GM21717 (cell line): ENCODE measurements around the gene SEMA3E.
"Not testable (repeated sequence)": the region's sequence is repeated elsewhere in the genome, so short reads cannot be mapped to it uniquely, and the experiment has no call there.

Experiments used
- ATAC-seq: cut with Tn5 transposase; IDR thresholded peaks from one replicate; pipeline ENCODE4 v1.9.1; 2021; ENCODE audit warnings: mild to moderate bottlenecking, moderate library complexity; ENCODE audit not compliant: unreplicated experiment

SEMA3E gene

DNA sequence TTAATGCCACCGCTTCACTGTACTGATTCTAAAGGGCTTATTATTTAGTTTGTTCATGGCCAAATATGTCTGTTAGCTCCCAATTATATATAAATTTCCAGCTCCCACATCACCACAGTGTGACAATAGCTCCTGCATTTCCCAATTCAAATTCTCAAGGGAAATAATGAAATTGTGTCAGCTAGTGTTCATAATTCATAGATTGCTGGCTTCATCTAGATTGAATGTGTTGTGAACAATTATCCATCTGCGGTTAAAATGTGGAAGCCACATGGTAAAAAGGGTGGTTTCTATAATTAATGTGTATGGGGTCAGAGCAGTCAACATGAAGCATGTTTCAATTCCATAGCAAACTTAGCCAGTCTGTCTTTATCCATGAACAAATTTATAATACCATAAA, 154.3 kb downstream of the SEMA3E start:
- no peak for ATAC-seq

DNA sequence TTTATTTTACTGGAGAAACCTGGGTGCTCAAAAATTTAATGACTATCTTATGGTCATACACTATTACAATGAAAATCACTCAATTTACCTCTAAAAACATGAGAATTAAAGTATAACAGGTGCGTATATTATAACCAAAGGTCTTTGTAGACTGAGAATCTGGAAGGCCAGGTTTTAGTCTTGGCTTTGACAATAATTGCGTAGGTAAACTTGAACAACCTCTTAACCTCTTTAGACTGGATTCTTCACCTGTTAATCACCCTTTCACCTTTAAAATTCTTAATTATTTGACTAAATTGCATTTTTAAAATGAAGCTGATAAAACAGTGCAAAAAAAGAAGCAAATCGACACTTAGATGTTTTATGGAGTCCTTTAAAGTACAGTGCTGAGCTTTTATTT, 156.1 kb downstream of the SEMA3E start:
- no peak for ATAC-seq

- no peak for ATAC-seq
These were observed 161.1 kb downstream of the SEMA3E start for GRCh38 chr7:83487801-83488200.

DNA sequence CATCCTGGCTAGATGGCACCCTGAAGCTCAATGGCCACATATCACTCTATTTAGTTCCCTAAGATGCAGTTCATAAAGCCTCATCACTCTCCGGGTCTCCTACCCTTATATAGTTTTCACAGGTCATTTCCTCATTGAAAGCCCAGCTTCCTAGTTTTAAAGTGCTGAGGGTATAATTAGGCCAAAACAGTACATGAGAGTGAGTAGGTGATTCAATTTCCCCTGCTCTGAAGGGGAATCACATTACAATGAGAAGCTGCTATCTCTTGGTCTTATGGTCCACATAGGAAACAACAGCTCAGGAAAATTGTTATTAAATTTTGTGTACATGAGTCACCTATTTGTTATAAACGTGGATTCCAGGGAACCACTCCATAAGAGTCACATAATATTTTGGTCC, 162.0 kb downstream of the SEMA3E start:
- no peak for ATAC-seq

- no peak for ATAC-seq
These were observed 162.4 kb downstream of the SEMA3E start for GRCh38 chr7:83486536-83486935.

- no peak for ATAC-seq
These were observed 164.1 kb downstream of the SEMA3E start for GRCh38 chr7:83484826-83485225.

- no peak for ATAC-seq
These were observed 164.7 kb downstream of the SEMA3E start for GRCh38 chr7:83484266-83484665.

GRCh38 chr7:83478616-83479015, 170.3 kb downstream of the SEMA3E start:
- ATAC-seq, result peak; percentile 55

GRCh38 chr7:83476511-83477050, 172.4 kb downstream of the SEMA3E start:
- no peak for ATAC-seq

- ATAC-seq, result no peak
These were observed 173.5 kb downstream of the SEMA3E start for GRCh38 chr7:83475420-83475819.

GRCh38 chr7:83472376-83472775, 176.6 kb downstream of the SEMA3E start:
- ATAC-seq, result no peak

GRCh38 chr7:83469491-83469890, 179.4 kb downstream of the SEMA3E start:
- no peak for ATAC-seq

GRCh38 chr7:83469076-83469475, 179.9 kb downstream of the SEMA3E start:
- no peak for ATAC-seq

DNA sequence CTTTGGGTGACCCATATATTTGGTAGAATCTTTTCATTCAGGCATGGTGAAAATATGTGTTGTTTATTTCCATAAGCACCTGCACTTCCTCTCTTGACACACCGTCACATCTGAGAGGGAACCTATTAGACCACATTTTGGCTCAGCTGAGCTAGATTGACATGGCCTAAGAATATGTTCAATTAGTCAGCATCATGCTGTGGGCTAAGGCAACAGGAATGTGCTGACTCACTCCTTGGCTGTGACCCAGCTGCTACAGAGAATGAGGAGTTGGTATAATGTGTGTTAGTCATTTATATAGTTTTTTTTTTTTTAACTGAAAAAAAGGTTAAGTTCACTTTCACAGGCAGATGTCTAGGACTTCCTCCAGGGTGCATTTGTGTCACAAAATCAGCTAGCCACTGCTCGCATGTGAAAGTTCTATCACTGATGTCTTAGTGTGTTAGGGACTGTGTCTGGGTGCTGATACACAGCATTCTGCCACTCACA, 180.6 kb downstream of the SEMA3E start:
- peak; percentile 99 for ATAC-seq

- ATAC-seq, result no peak
These were observed 181.4 kb downstream of the SEMA3E start for GRCh38 chr7:83467493-83467892.

DNA sequence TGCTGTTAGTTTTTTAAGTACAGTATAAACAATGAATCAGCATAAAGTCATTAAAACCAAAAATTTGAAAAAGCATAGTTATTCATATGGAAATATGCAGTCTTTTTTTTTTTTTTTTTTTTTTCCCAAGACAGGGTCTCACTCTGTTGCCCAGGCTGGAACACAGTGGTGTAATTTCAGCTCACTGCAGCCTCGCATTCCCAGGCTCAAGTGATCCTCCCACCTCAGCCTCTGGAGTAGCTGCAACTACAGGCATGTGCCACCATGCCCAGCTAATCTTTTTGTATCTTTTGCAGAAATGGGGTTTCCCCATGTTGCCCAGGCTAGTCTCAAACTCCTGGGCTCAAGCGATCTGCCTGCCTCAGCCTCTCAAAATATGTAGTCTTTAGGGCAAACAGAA, 182.0 kb downstream of the SEMA3E start:
- no peak for ATAC-seq

- no peak for ATAC-seq
These were observed 182.6 kb downstream of the SEMA3E start for GRCh38 chr7:83466187-83466923.

DNA sequence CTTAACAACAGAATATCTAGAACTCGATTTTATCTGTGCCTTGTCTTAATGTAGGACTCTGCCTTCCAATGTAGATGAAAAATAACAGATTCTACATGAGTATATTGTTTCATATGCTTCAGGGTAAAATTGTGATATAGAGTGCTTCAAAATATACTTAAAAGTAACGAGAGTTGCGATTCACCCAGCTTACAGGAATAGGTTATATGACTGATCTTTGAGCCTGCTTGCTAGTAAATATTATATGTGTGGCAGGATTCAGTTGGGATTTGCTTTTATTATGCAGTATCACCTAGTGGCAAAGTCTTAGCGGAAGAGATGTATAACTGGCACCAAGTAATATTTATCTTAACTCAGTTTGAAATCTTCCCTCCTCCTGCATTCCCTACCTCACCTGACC, 183.3 kb downstream of the SEMA3E start:
- ATAC-seq, result no peak

- ATAC-seq, result not testable (repeated sequence)
These were observed 187.1 kb downstream of the SEMA3E start for GRCh38 chr7:83461820-83462219.

DNA sequence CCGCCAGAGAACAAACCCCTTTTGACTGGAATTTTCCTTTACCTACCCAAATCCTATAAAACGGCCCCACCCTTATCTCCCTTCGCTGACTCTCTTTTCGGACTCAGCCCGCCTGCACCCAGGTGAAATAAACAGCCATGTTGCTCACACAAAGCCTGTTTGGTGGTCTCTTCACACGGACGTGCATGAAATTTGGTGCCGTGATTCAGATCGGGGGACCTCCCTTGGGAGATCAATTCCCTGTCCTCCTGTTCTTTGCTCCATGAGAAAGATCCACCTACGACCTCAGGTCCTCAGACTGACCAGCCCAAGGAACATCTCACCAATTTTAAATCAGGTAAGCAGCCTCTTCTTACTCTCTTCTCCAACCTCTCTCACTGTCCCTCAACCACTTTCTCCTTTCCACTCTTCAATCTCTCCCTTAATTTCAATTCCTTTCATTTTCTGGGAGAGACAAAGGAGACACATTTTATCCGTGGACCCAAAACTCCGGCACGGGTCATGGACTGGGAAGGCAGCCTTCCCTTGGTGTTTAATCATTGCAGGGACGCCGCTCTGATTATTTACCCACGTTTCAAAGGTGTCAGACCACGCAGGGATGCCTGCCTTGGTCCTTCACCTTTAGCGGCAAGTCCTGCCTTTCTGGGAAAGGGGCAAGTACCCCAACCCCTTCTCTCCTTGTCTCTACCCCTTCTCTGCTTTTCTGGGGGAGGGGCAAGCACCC, 188.8 kb downstream of the SEMA3E start:
- not testable (repeated sequence) for ATAC-seq

- ATAC-seq, result not testable (repeated sequence)
These were observed 189.6 kb downstream of the SEMA3E start for GRCh38 chr7:83459101-83459929.
